GM18498 (cell line): ENCODE measurements around the gene TSHZ3.

ENCODE experiments used
- ATAC-seq: cut with Tn5 transposase; IDR thresholded peaks from one replicate; pipeline ENCODE4 v1.9.1; 2021; ENCODE audit warnings: mild to moderate bottlenecking, moderate library complexity; ENCODE audit not compliant: unreplicated experiment

Gene TSHZ3

DNA sequence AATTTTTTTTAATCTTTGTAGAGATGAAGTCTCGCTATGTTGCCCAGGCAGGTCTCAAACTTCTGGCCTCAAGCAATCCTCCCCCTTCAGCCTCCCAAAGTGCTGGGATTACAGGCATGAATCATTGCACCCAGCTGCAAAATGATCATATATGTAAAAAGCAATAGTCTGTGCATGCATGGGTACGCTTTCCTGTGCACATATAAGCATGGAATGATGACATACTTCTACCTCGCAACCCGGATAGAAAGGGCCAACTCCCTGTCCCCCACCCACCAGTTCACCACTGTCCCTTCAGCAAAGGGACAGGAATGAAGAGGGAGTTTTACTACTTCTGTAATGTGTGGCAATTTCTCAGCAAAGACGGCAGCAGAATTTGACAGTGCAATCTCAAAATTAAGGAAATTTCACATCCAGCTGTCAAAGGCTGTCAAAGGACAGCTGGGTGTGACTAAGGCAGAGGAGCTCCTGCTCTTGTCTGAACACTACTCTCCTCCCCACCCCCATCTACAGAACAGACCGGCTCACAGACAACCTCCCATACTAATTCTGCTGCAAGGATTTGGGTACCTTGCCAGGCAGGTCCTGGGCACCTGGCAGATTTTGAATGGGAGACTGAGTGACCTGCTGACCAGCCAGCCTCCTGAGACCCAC lies 95.6 kb downstream of the TSHZ3 start:
- ATAC-seq: no peak

DNA sequence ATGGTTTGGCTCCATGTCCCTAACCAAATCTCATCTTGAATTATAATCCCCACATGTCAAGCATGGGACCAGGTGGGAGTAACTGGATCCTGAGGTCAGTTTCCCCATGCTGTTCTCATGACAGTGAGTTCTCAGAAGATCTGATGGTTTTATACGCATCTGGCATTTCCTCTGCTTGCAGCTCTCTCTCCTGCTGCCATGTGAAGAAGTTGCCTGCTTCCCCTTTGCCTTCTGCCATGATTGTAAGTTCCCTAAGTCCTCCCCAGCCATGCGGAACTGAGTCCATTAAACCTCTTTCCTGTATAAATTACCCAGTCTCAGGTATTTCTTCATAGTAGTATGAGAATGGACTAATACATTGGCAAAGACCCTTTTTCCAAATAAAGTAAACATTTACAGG lies 96.8 kb downstream of the TSHZ3 start:
- ATAC-seq: no peak

- no peak for ATAC-seq
These were observed 100.0 kb downstream of the TSHZ3 start for GRCh38 chr19:31249217-31249616.

- no peak for ATAC-seq
These were observed 113.4 kb downstream of the TSHZ3 start for GRCh38 chr19:31235806-31236205.

GRCh38 chr19:31233295-31233800 lies 115.9 kb downstream of the TSHZ3 start:
- no peak for ATAC-seq

- ATAC-seq: no peak
These were observed 116.4 kb downstream of the TSHZ3 start for GRCh38 chr19:31232871-31233270.

DNA sequence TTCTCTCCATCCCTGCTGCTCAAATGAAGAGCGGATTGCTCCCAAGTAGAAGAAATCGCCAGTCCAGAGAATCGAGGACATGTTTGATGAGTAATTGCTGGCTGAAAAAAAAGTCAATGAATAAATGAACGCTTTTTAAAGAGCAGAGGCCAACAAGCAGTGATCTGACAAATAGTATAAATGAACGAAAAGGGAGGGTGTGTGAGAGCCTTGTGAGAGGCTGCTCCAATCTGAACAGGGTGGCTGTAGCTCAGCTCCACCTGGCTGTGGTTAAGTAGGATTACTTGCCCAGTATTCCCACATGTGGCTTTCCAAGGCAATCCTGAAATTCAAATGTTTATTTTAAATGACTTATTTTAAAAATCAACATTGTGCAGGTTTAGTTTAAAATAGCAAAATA lies 117.1 kb downstream of the TSHZ3 start:
- ATAC-seq: no peak

DNA sequence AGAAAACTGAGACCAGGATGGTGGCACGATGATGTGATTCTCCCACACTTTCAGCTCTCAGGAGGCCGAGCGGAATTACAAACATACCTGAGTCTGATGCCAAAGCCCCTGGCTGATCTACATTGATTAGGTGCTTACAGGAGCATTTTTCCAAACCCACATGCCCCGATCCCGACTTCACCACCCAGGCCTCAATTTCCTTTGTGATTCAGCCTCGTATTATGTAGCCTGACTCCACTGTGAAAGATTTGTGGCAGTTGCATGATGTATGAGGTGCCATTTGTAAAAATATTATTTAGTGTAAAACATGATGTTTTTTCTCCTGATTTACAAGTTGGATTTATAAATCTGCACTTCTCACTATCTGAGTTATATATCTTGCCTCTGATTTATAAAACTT lies 118.0 kb downstream of the TSHZ3 start:
- no peak for ATAC-seq

- no peak for ATAC-seq
These were observed 122.9 kb downstream of the TSHZ3 start for GRCh38 chr19:31226151-31226935.
